GM19468 (cell line): ENCODE results near the gene COL25A1.
"Not testable (repeated sequence)": the region's sequence is repeated elsewhere in the genome, so short reads cannot be mapped to it uniquely, and the experiment has no call there.

Experiments
- ATAC-seq: cut with Tn5 transposase; IDR thresholded peaks from one replicate; pipeline ENCODE4 v1.9.1; 2021; ENCODE audit warnings: mild to moderate bottlenecking, moderate library complexity, moderate number of reproducible peaks; ENCODE audit not compliant: unreplicated experiment; ENCODE audit errors: extremely low read depth

COL25A1 gene

DNA sequence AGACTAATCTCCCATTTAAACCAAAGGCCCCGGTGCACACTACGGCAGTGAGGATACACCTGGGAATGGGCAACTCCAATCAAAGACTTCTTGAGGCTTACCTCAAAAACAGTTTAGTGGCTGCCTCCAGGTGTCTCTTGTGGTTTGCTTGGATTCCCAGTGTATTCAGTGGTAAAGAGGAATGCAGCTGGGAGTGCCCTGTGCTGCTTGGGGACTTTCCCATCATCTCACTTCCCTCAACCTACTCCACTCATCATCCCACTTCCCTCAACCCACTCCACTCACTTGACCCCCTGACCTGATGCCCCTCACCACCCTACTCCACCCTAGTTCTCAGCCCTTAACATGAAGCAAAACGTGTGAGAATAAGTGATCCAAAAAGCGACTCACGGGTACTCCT lies 362.3 kb downstream of the COL25A1 start:
- ATAC-seq: no peak

DNA sequence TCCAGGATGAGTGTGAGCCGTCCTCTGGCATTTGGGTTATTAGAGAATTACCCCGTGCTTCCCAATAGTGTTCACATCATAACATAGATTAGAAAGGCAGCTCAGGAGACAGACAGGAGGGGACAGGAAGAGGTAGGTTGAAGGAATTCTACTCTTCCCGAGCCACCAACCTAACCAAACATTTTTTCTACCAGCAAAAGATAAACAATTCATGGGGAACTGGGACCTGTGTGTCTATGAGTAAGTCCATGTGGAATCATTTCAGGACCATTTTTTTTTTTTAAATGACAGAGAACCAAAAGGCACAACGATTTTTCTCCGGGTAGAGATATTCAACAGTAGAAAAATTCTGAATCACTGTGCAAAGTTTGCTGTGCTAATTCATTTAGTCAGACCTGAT lies 365.4 kb downstream of the COL25A1 start:
- no peak for ATAC-seq

DNA sequence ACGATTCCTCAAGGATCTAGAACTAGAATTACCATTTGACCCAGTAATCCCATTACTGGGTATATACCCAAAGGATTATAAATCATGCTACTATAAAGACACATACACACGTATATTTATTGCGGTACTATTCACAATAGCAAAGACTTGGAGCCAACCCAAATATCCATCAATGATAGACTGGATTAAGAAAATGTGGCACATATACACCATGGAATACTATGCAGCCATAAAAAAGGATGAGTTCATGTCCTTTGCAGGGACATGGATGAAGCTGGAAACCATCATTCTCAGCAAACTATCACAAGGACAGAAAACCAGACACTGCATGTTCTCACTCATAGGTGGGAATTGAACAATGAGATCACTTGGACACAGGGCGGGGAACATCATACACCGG lies 368.5 kb downstream of the COL25A1 start:
- ATAC-seq: not testable (repeated sequence)

DNA sequence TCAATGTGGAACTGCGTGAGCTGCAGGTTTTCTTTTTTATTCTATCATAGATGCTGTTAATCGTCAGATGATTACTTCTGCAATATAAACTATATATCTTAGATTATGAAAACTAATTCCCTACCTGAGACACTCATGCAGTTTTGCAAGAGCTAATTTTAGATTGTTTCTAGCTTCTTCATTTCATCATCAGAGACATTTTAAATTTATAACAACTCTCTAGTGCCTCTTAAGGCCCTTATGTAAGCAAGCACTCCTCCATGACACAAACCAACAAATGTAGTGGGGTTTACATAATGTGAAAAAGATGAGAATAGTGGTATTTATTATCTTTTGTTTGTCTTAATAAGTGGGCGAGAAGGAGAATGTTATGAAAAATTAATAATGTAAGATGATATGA lies 369.4 kb downstream of the COL25A1 start:
- no peak for ATAC-seq

DNA sequence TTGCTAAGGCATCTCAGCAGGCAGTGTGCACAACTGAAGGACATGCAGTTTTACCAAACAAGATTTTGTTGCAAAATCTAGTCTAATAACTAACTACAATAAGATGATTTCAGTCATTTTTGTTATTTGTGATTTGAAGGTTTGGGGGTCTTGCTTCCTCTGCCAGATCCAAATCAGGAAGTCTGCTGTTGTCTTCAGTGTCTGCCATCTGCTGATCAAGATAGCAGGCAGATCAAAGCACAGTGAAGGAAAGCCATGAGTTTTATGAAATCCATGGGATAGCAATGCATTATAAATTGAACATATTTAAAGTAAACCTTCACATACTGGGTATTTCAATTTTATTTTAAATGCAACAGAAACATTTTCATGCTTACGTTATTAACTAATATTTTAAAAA lies 370.5 kb downstream of the COL25A1 start:
- no peak for ATAC-seq

DNA sequence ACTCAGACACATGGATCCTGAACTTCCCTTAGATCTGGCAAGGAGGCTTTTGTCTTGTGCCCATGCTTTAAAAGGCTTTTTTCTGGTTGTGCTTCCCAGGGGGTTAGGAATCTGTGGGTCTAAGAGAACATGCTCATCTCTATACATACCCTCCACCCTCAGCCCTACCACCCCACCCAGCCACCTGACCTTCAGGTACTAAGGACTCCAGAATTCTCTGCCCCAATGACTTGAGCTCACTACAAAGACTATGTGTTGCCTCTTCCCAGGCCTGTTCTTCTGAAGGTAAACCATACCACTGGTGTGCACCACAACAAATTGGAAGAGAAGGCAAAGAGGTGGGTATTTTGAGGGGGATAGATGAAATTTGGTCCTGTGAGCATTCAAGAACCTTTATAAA lies 372.3 kb downstream of the COL25A1 start:
- no peak for ATAC-seq

DNA sequence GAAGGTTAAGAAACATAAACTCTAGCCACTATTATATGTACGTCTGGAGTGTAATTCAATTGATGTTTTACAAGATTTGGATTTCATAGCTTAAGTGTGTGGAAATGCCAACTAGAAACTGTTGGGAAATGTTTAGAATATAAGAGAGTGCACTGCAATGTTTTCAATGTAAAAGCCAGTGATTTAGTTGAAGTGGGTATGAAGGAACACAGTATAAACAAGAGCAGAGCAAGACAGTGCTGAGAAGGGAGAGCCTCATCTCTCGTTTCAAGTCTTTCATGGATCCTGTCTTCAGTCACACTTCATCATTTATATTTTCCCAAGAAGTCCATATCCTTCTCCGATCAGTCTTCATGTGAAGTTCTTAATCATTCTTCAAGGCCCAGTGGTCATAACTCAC lies 375.7 kb downstream of the COL25A1 start:
- ATAC-seq: no peak

DNA sequence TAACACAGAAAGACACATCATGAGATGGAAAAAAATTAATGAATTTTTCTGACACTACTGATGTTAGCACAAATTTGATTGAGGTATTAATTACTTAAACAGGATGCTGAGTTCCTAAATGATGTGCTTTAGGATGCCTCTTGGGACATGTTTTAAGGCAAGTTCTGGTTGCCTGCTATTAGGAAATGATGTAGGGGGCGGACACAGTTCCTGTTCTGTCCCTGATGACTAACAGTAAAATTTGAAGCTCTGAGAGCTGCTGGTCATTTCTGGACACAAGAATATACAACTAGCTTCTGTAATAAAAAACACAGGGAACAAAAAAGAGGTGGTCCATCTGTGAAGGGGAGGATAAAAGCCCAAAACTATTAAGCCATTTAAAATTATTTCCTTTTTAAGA lies 376.4 kb downstream of the COL25A1 start:
- ATAC-seq: no peak

DNA sequence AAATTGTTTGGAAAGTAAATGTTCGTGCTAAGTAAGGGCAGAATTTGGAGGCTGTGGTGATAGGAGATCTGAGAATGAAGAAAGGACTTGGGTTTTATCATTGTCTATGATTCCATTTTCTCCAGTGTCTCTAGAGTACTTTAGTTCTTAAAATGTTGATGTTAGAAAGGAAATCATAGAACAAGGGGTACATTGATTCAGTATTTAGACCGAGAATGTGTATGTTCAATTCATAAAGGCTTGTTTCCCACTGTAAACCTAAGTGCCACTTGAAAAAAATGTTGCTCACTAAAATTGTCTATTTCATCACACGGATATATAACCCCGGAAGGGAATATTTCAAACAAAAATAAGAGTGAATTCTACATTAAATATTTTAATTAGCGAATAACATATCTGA lies 380.3 kb downstream of the COL25A1 start:
- ATAC-seq: no peak

DNA sequence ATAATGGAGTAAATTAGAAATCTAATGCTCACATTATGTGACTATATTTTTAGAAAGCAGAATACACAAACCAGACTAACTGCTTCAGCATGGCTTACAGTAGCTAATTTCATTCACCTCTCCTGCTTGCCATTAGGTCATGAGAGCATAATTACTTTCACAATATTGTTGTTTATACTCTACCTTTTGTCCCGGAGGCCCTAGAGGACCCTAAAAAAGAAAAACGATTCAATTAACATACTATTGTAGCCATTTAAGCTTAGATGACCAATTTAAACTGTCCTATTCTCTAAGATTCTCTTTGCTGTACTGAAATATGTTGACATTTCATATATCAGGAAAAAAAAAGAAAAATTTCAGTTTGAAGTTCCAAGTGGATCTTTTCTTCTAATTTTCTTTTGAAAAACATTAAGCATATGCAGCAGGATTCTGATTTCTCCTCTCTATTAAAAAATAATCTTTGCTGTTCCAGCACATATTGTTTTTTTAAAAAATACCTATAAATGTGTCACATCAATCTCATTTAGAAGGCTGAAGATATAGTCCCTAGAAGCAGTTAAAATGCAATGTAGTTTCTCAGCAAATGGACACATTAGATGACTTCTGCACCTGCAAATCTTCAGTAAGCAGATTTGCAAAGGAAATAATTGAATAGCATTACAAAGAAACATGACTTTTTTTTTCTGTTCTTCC lies 381.9 kb downstream of the COL25A1 start:
- no peak for ATAC-seq

DNA sequence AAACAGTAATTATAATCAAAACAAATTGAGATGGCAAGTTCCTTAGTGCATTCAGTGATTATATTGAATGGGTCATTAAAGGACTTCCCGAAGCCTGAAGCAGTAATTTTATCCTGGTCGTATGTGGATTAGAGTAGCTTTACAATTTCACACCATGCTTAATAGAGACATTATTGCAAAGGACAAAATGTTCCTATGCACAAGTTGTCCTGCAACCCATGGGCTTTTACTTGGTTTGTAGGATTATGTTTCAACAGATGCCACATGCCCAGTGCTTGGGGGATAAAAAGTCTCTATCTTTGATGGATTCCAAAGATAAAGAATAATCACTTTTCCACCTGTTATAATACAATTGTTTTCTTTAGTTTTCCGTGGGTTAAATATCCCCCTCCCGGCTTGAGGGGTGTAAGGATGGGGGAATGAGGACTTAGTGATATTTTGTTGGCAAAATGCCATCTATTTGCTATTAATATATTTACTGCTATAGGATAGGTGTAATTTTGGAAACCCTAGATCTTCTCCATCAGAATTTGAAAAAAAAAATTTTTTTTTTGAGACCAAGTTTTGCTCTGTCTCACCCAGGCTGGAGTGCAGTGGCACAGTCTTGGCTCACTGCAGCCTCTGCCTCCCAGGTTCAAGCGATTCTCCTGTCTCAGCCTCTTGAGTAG lies 383.1 kb downstream of the COL25A1 start:
- ATAC-seq: no peak

DNA sequence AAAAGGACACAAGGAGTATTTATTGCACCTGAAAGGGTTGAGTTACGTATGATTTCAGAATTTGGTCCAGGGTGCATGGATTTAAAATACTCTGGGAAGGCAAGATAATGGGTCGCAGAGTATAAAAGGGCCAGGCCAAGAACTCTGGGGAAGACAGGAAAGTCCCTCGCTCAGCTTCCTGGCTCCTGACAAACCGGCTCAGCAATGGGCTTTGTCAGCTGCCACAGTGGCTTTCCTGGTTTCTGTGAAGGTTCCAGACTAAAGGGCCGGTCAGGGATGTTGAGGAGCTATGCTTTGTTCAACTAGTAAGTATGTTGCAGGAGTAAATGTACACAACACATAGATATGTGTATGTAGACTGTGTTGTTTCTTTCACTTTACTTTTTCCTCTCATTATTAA lies 385.2 kb downstream of the COL25A1 start:
- no peak for ATAC-seq

DNA sequence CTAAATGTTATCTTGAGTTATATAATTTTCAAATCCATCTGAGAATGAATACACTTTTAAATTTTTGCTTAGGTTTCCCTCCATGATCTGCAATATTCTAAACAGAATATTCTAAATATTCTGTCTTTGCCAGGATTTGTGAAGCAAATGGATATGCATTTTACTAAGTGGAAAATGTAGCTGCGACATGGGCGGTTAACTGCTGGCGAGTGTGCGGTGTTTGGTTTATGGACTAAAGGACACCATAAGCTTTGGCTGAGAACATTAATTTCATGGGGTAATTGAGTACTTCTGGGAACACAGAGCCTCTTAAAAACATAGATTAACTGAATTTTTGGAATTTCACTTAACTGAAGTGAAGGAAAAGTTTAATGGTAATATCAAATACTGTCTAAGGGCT lies 385.8 kb downstream of the COL25A1 start:
- no peak for ATAC-seq

DNA sequence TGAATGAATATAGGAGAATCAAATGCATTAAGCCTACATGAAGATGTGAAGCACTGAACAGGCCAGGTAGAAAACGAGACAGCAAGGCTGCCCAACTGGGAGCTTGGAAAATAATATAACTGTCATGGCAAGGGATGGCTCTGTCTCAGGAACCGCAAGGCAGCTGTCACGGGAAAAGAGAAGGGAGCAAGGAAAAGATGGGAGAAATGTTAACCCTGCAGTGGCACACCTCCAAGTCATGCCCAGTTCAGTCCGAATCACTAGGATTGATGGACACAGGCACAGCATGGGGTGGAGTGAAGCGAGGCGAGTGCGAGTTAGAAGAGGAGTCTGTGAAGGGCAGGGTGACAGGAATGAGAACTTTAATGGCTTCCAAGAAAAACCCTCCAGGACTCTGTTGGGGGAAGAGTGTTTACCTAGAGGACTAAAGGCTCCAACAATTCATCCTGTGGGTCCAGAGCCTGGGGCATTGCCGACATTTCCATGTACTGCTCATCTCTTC lies 395.5 kb downstream of the COL25A1 start:
- ATAC-seq: no peak

DNA sequence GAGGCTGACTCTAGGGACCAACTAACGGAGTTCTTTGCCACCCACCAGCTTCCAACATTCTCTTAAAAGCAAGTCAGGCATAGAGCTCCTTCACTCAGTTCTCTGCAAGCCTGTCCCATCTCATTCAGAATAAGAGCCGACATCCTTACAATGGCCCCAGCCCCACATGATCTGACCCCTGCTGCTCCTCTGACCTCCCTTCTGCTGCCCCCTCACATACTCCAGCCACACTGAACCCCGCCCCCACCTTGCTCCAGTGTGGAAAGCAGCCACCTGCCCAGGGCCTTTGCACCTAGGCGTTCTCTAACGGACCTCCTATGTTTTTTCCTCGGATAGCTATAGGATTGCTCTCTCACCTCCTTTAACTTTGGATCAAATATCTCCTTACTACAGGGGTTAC lies 396.5 kb downstream of the COL25A1 start:
- ATAC-seq: no peak

DNA sequence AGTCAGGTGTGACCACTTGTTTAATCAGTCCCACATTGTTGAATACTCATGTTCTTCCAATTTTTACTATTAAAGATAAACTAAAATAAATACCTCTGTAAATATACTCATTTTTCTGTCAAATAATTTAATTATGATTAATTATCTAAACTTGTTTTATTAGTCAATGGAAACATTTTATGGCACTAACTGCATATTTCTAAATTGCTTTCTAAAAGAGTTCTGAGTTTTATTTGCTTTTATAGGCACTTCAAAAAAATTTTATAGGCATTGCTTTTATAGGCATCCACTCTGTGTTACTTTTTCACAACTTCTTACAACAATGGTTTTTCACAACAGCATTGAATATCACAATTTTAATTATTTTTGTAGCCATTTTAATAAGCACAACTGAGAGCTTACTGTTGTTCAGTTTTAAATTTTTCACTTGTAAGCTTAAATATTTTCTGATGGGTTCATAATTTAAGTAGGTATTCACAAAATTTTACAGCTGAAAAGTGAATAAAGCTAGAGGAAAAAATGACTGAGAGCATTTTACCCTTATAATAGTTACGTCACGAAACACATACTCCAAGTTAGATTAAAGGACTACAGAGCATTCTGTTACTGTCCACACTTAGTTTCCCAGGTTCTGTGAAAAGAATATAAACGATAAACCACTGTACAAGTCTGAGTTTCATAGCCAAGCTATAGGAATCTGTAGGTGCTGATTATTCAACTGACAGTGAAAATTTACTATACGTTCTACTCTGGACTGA lies 398.8 kb downstream of the COL25A1 start:
- ATAC-seq: no peak

DNA sequence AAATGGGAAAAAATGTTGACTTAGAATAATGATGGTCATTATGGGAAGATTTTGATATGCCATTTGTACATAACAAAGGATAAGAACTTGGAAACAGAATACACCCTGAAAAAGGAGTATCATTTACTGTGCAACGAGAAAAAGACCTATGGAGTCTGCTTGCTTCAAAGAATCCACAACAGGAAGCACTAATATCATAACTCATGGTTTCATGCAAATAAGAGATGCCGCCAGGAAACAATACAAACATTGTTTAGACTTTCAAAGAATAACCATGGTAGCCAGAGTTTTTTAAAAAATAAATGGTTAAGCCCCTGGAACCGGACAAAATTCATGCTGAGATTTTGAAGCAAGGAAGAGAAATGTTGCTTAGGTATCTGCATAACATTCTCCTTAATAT lies 399.7 kb downstream of the COL25A1 start:
- ATAC-seq: peak; percentile 67

DNA sequence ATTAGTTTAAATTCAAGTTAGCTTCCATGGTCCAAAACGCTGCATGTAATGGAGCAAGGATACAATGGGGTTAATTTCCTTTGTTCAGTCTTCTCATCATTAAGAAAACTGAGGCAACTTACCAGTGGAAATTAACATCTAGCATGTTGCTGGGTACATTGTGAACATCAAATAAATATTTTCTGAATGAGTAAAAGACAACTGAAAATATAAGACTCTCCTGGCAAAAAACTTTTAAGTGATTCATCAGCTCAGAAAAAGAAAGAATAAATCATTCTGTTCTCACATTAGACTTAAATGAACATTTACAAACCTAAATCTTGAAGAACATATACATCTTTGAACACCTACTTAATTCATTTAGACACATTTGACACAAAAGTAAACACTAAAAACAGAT lies 401.2 kb downstream of the COL25A1 start:
- no peak for ATAC-seq

DNA sequence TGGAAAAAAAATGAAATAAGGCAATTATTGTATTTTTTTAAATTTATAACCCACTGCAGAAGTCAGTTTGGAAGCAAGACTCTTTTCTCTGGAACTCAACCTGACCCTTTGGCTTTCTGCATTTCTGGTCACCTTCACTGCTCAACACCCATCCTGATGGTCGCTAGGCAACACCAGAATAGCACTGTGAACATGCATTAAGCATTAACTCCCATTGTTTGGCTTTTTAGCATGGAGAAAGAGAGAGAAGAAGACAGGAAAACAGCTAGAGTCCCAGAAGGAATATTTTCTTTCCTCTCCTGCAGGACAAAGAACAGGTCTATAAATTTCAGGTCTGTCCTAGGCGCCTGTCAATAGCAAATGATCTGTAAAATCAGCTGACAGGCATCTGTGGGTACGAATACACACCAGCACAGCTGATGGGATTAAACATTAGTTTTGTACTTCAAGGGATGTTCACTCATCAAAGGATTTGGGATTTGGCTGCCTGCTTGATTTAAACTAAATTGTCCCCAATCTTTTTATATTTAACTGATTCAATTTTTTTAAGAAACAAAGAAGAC lies 402.4 kb downstream of the COL25A1 start:
- no peak for ATAC-seq

DNA sequence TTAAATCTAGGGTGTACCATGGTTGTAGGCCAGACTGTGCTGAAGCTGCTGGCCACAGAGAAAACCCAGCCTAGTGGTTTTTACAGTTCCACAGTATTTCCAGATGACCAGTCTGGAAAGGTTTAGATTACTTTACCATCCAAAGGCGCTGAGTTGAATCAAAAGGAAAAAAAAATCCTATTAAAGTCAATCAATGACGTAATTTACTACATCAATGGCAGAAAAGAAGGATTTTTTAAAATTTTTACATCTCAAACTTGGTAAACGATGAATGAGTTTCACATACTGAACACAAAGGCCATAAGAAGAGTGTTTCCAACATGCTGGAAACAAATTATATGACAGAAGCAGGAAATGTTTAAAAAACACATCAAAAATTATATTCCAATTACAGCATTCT lies 409.0 kb downstream of the COL25A1 start:
- no peak for ATAC-seq
